ENCODE results near the gene HVCN1. TPM values are rescaled to one million over a fixed set of nuclear protein-coding genes. Genes with fewer than 3 reads are reported as not detected.
"Not testable (repeated sequence)": the region's sequence is repeated elsewhere in the genome, so short reads cannot be mapped to it uniquely, and the experiment has no call there.

The HVCN1 gene
- total RNA-seq, 2 experiments from 2014 or later, result 2.6 to 3.1 TPM

- CTCF ChIA-PET, result no interaction called here
- Mint-ChIP-seq H3K4me1 (ENCODE audit: low read depth) (peaks cover 12% of the 10 kb centered on the region), H3K9me3 (no peaks in the 10 kb centered on the region), H3K27me3 (ENCODE audit: low read depth) (no peaks in the 10 kb centered on the region), H3K36me3 (ENCODE audit: low read depth) (peaks cover 6% of the 10 kb centered on the region), H3K4me3 (no peak overlapping the region), H3K27ac (no peak overlapping the region)
- no peak for DNase-seq
- intact Hi-C loops (cut with micrococcal nuclease), result no loop called here
Observed at GRCh38 chr12:110657747-110658146, 31.2 kb downstream of the HVCN1 start.

- intact Hi-C loops (cut with micrococcal nuclease), result no loop called here
- CTCF ChIA-PET, result no interaction called here
- H3K27ac Mint-ChIP-seq, result no peak overlapping the region
- H3K36me3 Mint-ChIP-seq (ENCODE audit: low read depth), result peaks cover 6% of the 10 kb centered on the region
- no peaks in the 10 kb centered on the region for H3K27me3 Mint-ChIP-seq (ENCODE audit: low read depth)
- no peaks in the 10 kb centered on the region for H3K9me3 Mint-ChIP-seq
- peaks cover under 1% of the 10 kb centered on the region for H3K4me1 Mint-ChIP-seq (ENCODE audit: low read depth)
- H3K4me3 Mint-ChIP-seq, result no peak overlapping the region
- DNase-seq, result no peak
Observed at GRCh38 chr12:110656071-110656655, 32.8 kb downstream of the HVCN1 start.

- CTCF ChIA-PET; H3K27ac Mint-ChIP-seq; H3K9me3 Mint-ChIP-seq; H3K4me1 Mint-ChIP-seq (ENCODE audit: low read depth); intact Hi-C loops (cut with micrococcal nuclease); H3K27me3 Mint-ChIP-seq (ENCODE audit: low read depth); H3K4me3 Mint-ChIP-seq; DNase-seq; H3K36me3 Mint-ChIP-seq (ENCODE audit: low read depth): not testable (repeated sequence)
Observed at GRCh38 chr12:110654238-110654637, 34.7 kb downstream of the HVCN1 start.

- intact Hi-C loops (cut with micrococcal nuclease), result no loop called here
- CTCF ChIA-PET, result interaction anchor here (0.5 to 1.6 kb wide), 5 partner anchors 23 to 239 kb away, joined by 3 to 4 read pairs (median 3); partner anchors contain the start of gene TCTN1
- Mint-ChIP-seq H3K4me3 (no peak overlapping the region), H3K4me1 (ENCODE audit: low read depth) (peaks cover 21% of the 10 kb centered on the region), H3K27ac (no peak overlapping the region), H3K9me3 (no peaks in the 10 kb centered on the region), H3K27me3 (ENCODE audit: low read depth) (no peaks in the 10 kb centered on the region), H3K36me3 (ENCODE audit: low read depth) (peaks cover 4% of the 10 kb centered on the region)
- no peak for DNase-seq
Observed at GRCh38 chr12:110649341-110649847, 39.5 kb downstream of the HVCN1 start.

GRCh38 chr12:110647631-110648040 lies 41.3 kb downstream of the HVCN1 start:
- CTCF ChIA-PET, result no interaction called here
- Mint-ChIP-seq H3K4me3 (no peak overlapping the region), H3K9me3 (no peaks in the 10 kb centered on the region), H3K27ac (peak overlapping the region; percentile 66), H3K27me3 (ENCODE audit: low read depth) (no peaks in the 10 kb centered on the region), H3K36me3 (ENCODE audit: low read depth) (peaks cover 4% of the 10 kb centered on the region), H3K4me1 (ENCODE audit: low read depth) (peaks cover 32% of the 10 kb centered on the region)
- DNase-seq, result peak; percentile 61
- intact Hi-C loops (cut with micrococcal nuclease), result loop anchor here (1.0 to 2.0 kb wide), 2 partner anchors 28 to 41 kb away; partner anchors contain the start of gene HVCN1

GRCh38 chr12:110641521-110641920 lies 47.4 kb downstream of the HVCN1 start:
- Mint-ChIP-seq H3K9me3 (no peaks in the 10 kb centered on the region), H3K36me3 (ENCODE audit: low read depth) (no peaks in the 10 kb centered on the region), H3K4me3 (no peak overlapping the region), H3K27ac (no peak overlapping the region), H3K4me1 (ENCODE audit: low read depth) (peaks cover 21% of the 10 kb centered on the region), H3K27me3 (ENCODE audit: low read depth) (no peaks in the 10 kb centered on the region)
- CTCF ChIA-PET, result interaction anchor here (0.6 kb wide), 1 partner anchor 1774 kb away, joined by 4 read pairs; no protein-coding TSS in a partner anchor
- DNase-seq, result no peak
- intact Hi-C loops (cut with micrococcal nuclease), result no loop called here

- H3K27ac Mint-ChIP-seq, result no peak overlapping the region
- H3K4me1 Mint-ChIP-seq (ENCODE audit: low read depth), result peaks cover 24% of the 10 kb centered on the region
- intact Hi-C loops (cut with micrococcal nuclease), result no loop called here
- CTCF ChIA-PET, result interaction anchor here (0.8 to 1.2 kb wide), 2 partner anchors 20 to 21 kb away, joined by 3 read pairs; no protein-coding TSS in a partner anchor
- H3K9me3 Mint-ChIP-seq, result no peaks in the 10 kb centered on the region
- no peaks in the 10 kb centered on the region for H3K27me3 Mint-ChIP-seq (ENCODE audit: low read depth)
- no peaks in the 10 kb centered on the region for H3K36me3 Mint-ChIP-seq (ENCODE audit: low read depth)
- no peak overlapping the region for H3K4me3 Mint-ChIP-seq
- DNase-seq, result no peak
Observed at GRCh38 chr12:110640275-110641025, 48.5 kb downstream of the HVCN1 start.

GRCh38 chr12:110639336-110640141 lies 49.4 kb downstream of the HVCN1 start:
- intact Hi-C loops (cut with micrococcal nuclease), result no loop called here
- no peak overlapping the region for H3K4me3 Mint-ChIP-seq

GRCh38 chr12:110638796-110639195 lies 50.1 kb downstream of the HVCN1 start:
- no peaks in the 10 kb centered on the region for H3K9me3 Mint-ChIP-seq
- intact Hi-C loops (cut with micrococcal nuclease), result no loop called here

More at GRCh38 chr12:110639336-110640141, 49.4 kb downstream of the HVCN1 start:
- H3K27me3 Mint-ChIP-seq (ENCODE audit: low read depth), result no peaks in the 10 kb centered on the region
- no peaks in the 10 kb centered on the region for H3K36me3 Mint-ChIP-seq (ENCODE audit: low read depth)
- H3K27ac Mint-ChIP-seq, result no peak overlapping the region
- peaks cover 28% of the 10 kb centered on the region for H3K4me1 Mint-ChIP-seq (ENCODE audit: low read depth)
- CTCF ChIA-PET, result no interaction called here
- H3K9me3 Mint-ChIP-seq, result no peaks in the 10 kb centered on the region
- no peak for DNase-seq

GRCh38 chr12:110637869-110638441 lies 51.0 kb downstream of the HVCN1 start:
- Mint-ChIP-seq H3K4me3 (no peak overlapping the region), H3K9me3 (no peaks in the 10 kb centered on the region), H3K27ac (no peak overlapping the region), H3K4me1 (ENCODE audit: low read depth) (peaks cover 17% of the 10 kb centered on the region), H3K27me3 (ENCODE audit: low read depth) (no peaks in the 10 kb centered on the region), H3K36me3 (ENCODE audit: low read depth) (no peaks in the 10 kb centered on the region)
- intact Hi-C loops (cut with micrococcal nuclease), result no loop called here
- CTCF ChIA-PET, result interaction anchor here (0.6 kb wide), 1 partner anchor 40 kb away, joined by 3 read pairs; no protein-coding TSS in a partner anchor
- no peak for DNase-seq

More at GRCh38 chr12:110638796-110639195, 50.1 kb downstream of the HVCN1 start:
- H3K4me3 Mint-ChIP-seq, result no peak overlapping the region
- no peak for DNase-seq
- no peaks in the 10 kb centered on the region for H3K27me3 Mint-ChIP-seq (ENCODE audit: low read depth)
- H3K27ac Mint-ChIP-seq, result no peak overlapping the region
- H3K4me1 Mint-ChIP-seq (ENCODE audit: low read depth), result peaks cover 24% of the 10 kb centered on the region
- CTCF ChIA-PET, result no interaction called here
- no peaks in the 10 kb centered on the region for H3K36me3 Mint-ChIP-seq (ENCODE audit: low read depth)

GRCh38 chr12:110636516-110636915 lies 52.4 kb downstream of the HVCN1 start:
- H3K4me1 Mint-ChIP-seq (ENCODE audit: low read depth), result peaks cover 17% of the 10 kb centered on the region
- no peak overlapping the region for H3K4me3 Mint-ChIP-seq
- H3K36me3 Mint-ChIP-seq (ENCODE audit: low read depth), result no peaks in the 10 kb centered on the region
- intact Hi-C loops (cut with micrococcal nuclease), result no loop called here
- no peak overlapping the region for H3K27ac Mint-ChIP-seq
- CTCF ChIA-PET, result interaction anchor here (0.6 kb wide), 1 partner anchor 831 kb away, joined by 3 read pairs; no protein-coding TSS in a partner anchor
- DNase-seq, result no peak
- no peaks in the 10 kb centered on the region for H3K9me3 Mint-ChIP-seq
- no peaks in the 10 kb centered on the region for H3K27me3 Mint-ChIP-seq (ENCODE audit: low read depth)

GRCh38 chr12:110635055-110635454 lies 53.9 kb downstream of the HVCN1 start:
- CTCF ChIA-PET, result interaction anchor here (1.2 kb wide), 1 partner anchor 34 kb away, joined by 5 read pairs; no protein-coding TSS in a partner anchor
- no peak overlapping the region for H3K27ac Mint-ChIP-seq

More at GRCh38 chr12:110635055-110635454, 53.9 kb downstream of the HVCN1 start:
- DNase-seq, result no peak
- Mint-ChIP-seq H3K4me3 (no peak overlapping the region), H3K4me1 (ENCODE audit: low read depth) (peaks cover 17% of the 10 kb centered on the region), H3K9me3 (no peaks in the 10 kb centered on the region), H3K36me3 (ENCODE audit: low read depth) (no peaks in the 10 kb centered on the region), H3K27me3 (ENCODE audit: low read depth) (no peaks in the 10 kb centered on the region)
- intact Hi-C loops (cut with micrococcal nuclease), result no loop called here

Data from activated naive CD4-positive, alpha-beta T cell treated with anti-CD3 and anti-CD28 coated beads for 36 hours (primary cell).